GM23338 (cell line): ENCODE measurements around the gene UBQLN4. TPM values are rescaled to one million over a fixed set of nuclear protein-coding genes. Genes with fewer than 3 reads are reported as not detected.

Experiments used
- ATAC-seq: fragments of 200-7000 bp; cut with Tn5 transposase; 3 replicates; pipeline ENCODE4 v1.9.1; 2020
- DNase-seq: peaks from one replicate; pipeline ENCODE4 v3.0.0-alpha.2; 2015; ENCODE audit warnings: low spot score
- H2AFZ ChIP-seq: fragments of 200-600 bp; sonication (generic); 2 replicates; pipeline ENCODE4 v1.8.0; 2016; ENCODE audit warnings: antibody characterized with exemption, mild to moderate bottlenecking, moderate library complexity
- H3F3A ChIP-seq: fragments of 200-600 bp; sonication (generic); replicated peaks from 2 replicates; pipeline ENCODE4 v1.8.0; 2017; ENCODE audit warnings: antibody characterized with exemption, mixed run types, low read depth
- H3K27ac ChIP-seq: fragments of 200-600 bp; sonication (generic); 2 replicates; pipeline ENCODE4 v1.6.1; 2016; ENCODE audit warnings: low read depth
- H3K27me3 ChIP-seq: fragments of 200-600 bp; sonication (generic); 2 replicates; pipeline ENCODE4 v1.8.0; 2016; ENCODE audit warnings: mild to moderate bottlenecking, mixed run types, moderate library complexity; ENCODE audit not compliant: insufficient read depth
- H3K36me3 ChIP-seq: fragments of 200-600 bp; sonication (generic); 2 replicates; pipeline ENCODE4 v1.8.0; 2016; ENCODE audit warnings: mild to moderate bottlenecking; ENCODE audit not compliant: insufficient read depth
- H3K4me1 ChIP-seq: fragments of 200-600 bp; sonication (generic); 2 replicates; pipeline ENCODE4 v1.8.0; 2016; ENCODE audit warnings: mild to moderate bottlenecking, moderate library complexity; ENCODE audit not compliant: insufficient read depth
- H3K4me2 ChIP-seq: fragments of 200-600 bp; sonication (generic); 2 replicates; pipeline ENCODE4 v1.7.1; 2017; ENCODE audit warnings: mixed run types
- H3K4me3 ChIP-seq: fragments of 200-600 bp; sonication (generic); 2 replicates; pipeline ENCODE4 v1.6.1; 2016; ENCODE audit warnings: mixed run types
- H3K79me2 ChIP-seq: fragments of 200-600 bp; sonication (generic); replicated peaks from 2 replicates; pipeline ENCODE4 v1.8.0; 2017; ENCODE audit warnings: mild to moderate bottlenecking; ENCODE audit not compliant: insufficient read depth
- H3K9me2 ChIP-seq: fragments of 200-600 bp; sonication (generic); 2 replicates; pipeline ENCODE4 v1.8.0; 2017; ENCODE audit not compliant: insufficient read depth
- H4K20me1 ChIP-seq: fragments of 200-600 bp; sonication (generic); replicated peaks from 2 replicates; pipeline ENCODE4 v1.8.0; 2017; ENCODE audit warnings: mild to moderate bottlenecking; ENCODE audit not compliant: insufficient read depth
- H3K27ac Mint-ChIP-seq: 2 replicates; pipeline ENCODE4 v1.8.0; 2020; ENCODE audit warnings: inconsistent platforms, mild to moderate bottlenecking, moderate library complexity, mixed read lengths
- H3K27me3 Mint-ChIP-seq: 3 replicates; pipeline ENCODE4 v1.8.0; 2022; ENCODE audit warnings: low read depth, mild to moderate bottlenecking, moderate library complexity, mixed read lengths, inconsistent platforms; ENCODE audit not compliant: insufficient read depth, poor library complexity
- H3K36me3 Mint-ChIP-seq: 3 replicates; pipeline ENCODE4 v1.8.0; 2021; ENCODE audit warnings: low read depth, mild to moderate bottlenecking, inconsistent platforms, moderate library complexity, mixed read lengths
- H3K4me1 Mint-ChIP-seq: 3 replicates; pipeline ENCODE4 v1.8.0; 2020; ENCODE audit warnings: mild to moderate bottlenecking, inconsistent platforms, mixed read lengths
- H3K4me3 Mint-ChIP-seq: 3 replicates; pipeline ENCODE4 v1.8.0; 2021; ENCODE audit warnings: moderate library complexity, mild to moderate bottlenecking, inconsistent platforms, mixed read lengths
- H3K9me3 Mint-ChIP-seq: 3 replicates; pipeline ENCODE4 v1.8.0; 2020; ENCODE audit warnings: moderate library complexity, mild to moderate bottlenecking, inconsistent platforms, mixed read lengths
- EZH2 ChIP-seq: fragments of 200-600 bp; sonication (generic); IDR thresholded peaks from one replicate; pipeline ENCODE4 v1.8.0; 2017; ENCODE audit warnings: antibody characterized with exemption, mild to moderate bottlenecking, low read depth; ENCODE audit not compliant: unreplicated experiment
- JUNB ChIP-seq: IDR thresholded peaks from one replicate; pipeline ENCODE4 v1.6.1; 2016; ENCODE audit warnings: antibody characterized with exemption; ENCODE audit not compliant: unreplicated experiment
- NANOG ChIP-seq: IDR thresholded peaks from 2 replicates; pipeline ENCODE4 v1.6.1; 2016; ENCODE audit warnings: antibody characterized with exemption, borderline replicate concordance
- STAT1 ChIP-seq: IDR thresholded peaks from one replicate; pipeline ENCODE4 v1.6.1; 2016; ENCODE audit warnings: antibody characterized with exemption; ENCODE audit not compliant: unreplicated experiment
- ZNF114 ChIP-seq: fragments of 250-450 bp; sonication (Bioruptor Pico); IDR thresholded peaks from 2 replicates; pipeline ENCODE4 v1.5.0; 2020; ENCODE audit warnings: mild to moderate bottlenecking, moderate library complexity
- ZNF331 ChIP-seq: fragments of 250-450 bp; sonication (Bioruptor Pico); IDR thresholded peaks from 2 replicates; pipeline ENCODE4 v1.5.0; 2020; ENCODE audit warnings: low read depth, mild to moderate bottlenecking, moderate library complexity
- polyA plus RNA-seq: library from polyadenylated mRNA; unstranded; fragments of >200 nt; fragmentation: Nextera tagmentation; extraction: Ambion mirVana; gene quantifications from 2 replicates; pipeline ENCODE4 v1.2.1, GENCODE V29; 2016
- total RNA-seq: library from RNA; depleted of rRNA; stranded (reverse); fragments of >200 nt; shearing (Covaris generic); gene quantifications from 2 replicates; pipeline ENCODE4 v1.2.3, GENCODE V29; 2014
- TF ChIP-seq, protein P1 (sequence below): IDR thresholded peaks from one replicate; pipeline ENCODE4 v1.6.1; 2018; ENCODE audit warnings: antibody characterized with exemption; ENCODE audit not compliant: unreplicated experiment
- TF ChIP-seq, protein P2 (sequence below), 2 experiments: fragments of 200-600 bp in 1 of 2; sonication (generic) in 1 of 2; conservative IDR thresholded peaks; 2 replicates each; pipeline versions ENCODE4 v1.5.1 to v1.6.1; 2016 to 2017; ENCODE audit warnings: antibody characterized with exemption in 2 of 2, low read depth in 2 of 2, mild to moderate bottlenecking in 2 of 2, moderate library complexity in 1 of 2

UBQLN4 gene
- total and polyA plus RNA-seq, 2 experiments from 2014 or later = 10.0 to 30.5 TPM

DNA sequence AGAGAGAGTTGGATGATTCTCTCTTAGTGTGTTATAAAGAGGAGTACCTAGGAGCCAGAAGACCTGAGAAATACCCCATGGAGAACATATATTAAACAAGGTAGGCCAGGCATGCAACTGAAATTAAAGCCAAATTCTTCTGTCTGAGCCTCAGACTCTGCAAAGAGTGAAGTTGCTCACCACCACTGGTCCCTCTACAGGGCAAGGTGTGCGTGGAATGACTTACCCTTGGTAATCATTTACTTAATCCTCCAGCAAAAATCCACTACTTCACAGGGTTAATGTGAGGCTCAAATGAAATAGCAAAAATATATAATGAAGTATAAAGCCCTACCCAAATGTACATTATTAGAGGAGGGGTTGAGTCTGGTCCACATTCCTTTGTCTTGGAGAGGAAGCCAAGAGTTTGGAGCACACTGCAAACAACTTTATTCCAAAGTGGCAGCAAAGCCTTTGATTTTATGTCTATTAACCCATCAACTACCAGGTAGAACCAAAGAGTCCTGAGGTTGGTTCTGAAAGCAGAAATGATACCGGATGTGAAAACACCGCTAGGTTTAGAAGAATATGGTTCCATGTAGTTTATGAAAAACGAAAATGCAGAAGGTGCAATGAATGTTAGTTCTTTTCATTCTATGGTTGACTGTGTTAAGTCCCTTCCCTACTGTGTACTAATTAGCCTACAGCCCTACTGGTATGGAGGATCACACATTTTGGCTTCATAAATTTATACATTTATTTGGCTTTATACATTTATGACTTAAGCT lies 41.4 kb downstream of the UBQLN4 start (continued):
- TF ChIP-seq EZH2 (no peak), ZNF331 (CRISPR knock-in tag) (no peak), ZNF114 (CRISPR knock-in tag) (no peak), STAT1 (no peak)
- TF ChIP-seq, protein P1, sequence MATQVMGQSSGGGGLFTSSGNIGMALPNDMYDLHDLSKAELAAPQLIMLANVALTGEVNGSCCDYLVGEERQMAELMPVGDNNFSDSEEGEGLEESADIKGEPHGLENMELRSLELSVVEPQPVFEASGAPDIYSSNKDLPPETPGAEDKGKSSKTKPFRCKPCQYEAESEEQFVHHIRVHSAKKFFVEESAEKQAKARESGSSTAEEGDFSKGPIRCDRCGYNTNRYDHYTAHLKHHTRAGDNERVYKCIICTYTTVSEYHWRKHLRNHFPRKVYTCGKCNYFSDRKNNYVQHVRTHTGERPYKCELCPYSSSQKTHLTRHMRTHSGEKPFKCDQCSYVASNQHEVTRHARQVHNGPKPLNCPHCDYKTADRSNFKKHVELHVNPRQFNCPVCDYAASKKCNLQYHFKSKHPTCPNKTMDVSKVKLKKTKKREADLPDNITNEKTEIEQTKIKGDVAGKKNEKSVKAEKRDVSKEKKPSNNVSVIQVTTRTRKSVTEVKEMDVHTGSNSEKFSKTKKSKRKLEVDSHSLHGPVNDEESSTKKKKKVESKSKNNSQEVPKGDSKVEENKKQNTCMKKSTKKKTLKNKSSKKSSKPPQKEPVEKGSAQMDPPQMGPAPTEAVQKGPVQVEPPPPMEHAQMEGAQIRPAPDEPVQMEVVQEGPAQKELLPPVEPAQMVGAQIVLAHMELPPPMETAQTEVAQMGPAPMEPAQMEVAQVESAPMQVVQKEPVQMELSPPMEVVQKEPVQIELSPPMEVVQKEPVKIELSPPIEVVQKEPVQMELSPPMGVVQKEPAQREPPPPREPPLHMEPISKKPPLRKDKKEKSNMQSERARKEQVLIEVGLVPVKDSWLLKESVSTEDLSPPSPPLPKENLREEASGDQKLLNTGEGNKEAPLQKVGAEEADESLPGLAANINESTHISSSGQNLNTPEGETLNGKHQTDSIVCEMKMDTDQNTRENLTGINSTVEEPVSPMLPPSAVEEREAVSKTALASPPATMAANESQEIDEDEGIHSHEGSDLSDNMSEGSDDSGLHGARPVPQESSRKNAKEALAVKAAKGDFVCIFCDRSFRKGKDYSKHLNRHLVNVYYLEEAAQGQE = no peak

DNA sequence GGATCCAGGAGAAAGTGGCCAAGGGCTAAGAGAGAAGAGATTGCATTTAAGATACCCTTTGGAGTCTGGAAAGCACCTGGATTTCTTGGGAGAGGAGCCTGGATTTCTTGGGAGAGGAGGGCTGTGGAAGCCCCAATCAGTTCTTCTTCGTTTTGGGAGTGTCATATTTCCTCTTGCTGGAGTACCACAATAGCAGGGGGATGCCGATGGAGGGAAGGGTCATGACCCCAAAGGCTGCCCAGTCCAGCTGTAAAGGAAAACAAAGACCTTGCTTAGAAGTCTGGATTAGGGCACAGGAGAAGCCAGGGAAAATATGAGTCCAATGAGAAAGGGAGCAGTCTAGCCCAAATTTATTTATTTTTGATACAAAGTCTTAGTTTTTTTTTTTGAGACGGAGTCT lies 44.2 kb downstream of the UBQLN4 start:
- Mint-ChIP-seq H3K4me3 (no peak overlapping the region), H3K4me1 (peaks cover 2% of the 10 kb centered on the region), H3K27ac (no peak overlapping the region), H3K36me3 (peaks cover 58% of the 10 kb centered on the region), H3K9me3 (no peaks in the 10 kb centered on the region; the same call in 2 of the 3 replicates), H3K27me3 (peaks cover 5% of the 10 kb centered on the region)
- H3K36me3 ChIP-seq = peaks cover 43% of the 10 kb centered on the region
- no peak overlapping the region for H3K4me3 ChIP-seq
- H3K4me1 ChIP-seq = no peaks in the 10 kb centered on the region
- no peaks in the 10 kb centered on the region for H3K9me2 ChIP-seq
- no peak for DNase-seq
- peaks cover 8% of the 10 kb centered on the region for H4K20me1 ChIP-seq
- no peak for ATAC-seq
- no peak overlapping the region for H3K4me2 ChIP-seq
- H3F3A ChIP-seq = peaks cover 28% of the 10 kb centered on the region
- H3K79me2 ChIP-seq = 0 out of 2 replicates have a peak, but pooled peaks cover 5% of the 10 kb centered on the region
- H3K27ac ChIP-seq = 0 out of 2 replicates have a peak overlapping the region, but pooled peaks have one; percentile 66
- H3K27me3 ChIP-seq = no peaks in the 10 kb centered on the region
- no peak overlapping the region for H2AFZ ChIP-seq
- TF ChIP-seq EZH2 (no peak), JUNB (no peak), ZNF114 (CRISPR knock-in tag) (no peak), NANOG (no peak)
- TF ChIP-seq, protein P2, sequence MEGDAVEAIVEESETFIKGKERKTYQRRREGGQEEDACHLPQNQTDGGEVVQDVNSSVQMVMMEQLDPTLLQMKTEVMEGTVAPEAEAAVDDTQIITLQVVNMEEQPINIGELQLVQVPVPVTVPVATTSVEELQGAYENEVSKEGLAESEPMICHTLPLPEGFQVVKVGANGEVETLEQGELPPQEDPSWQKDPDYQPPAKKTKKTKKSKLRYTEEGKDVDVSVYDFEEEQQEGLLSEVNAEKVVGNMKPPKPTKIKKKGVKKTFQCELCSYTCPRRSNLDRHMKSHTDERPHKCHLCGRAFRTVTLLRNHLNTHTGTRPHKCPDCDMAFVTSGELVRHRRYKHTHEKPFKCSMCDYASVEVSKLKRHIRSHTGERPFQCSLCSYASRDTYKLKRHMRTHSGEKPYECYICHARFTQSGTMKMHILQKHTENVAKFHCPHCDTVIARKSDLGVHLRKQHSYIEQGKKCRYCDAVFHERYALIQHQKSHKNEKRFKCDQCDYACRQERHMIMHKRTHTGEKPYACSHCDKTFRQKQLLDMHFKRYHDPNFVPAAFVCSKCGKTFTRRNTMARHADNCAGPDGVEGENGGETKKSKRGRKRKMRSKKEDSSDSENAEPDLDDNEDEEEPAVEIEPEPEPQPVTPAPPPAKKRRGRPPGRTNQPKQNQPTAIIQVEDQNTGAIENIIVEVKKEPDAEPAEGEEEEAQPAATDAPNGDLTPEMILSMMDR (conservative IDR thresholded peaks at IDR 0.05; ENCODE audit: low read depth in 2 of 2) = no peak
- TF ChIP-seq, protein P1 = no peak
